Measurements from ENCODE around the gene ERBB4. TPM values are rescaled to one million over a fixed set of nuclear protein-coding genes. Genes with fewer than 3 reads are reported as not detected.

The ERBB4 gene
- polyA plus RNA-seq, 1 of the 3 experiments (the other 2 are of a cell fraction): 0.05 TPM

DNA sequence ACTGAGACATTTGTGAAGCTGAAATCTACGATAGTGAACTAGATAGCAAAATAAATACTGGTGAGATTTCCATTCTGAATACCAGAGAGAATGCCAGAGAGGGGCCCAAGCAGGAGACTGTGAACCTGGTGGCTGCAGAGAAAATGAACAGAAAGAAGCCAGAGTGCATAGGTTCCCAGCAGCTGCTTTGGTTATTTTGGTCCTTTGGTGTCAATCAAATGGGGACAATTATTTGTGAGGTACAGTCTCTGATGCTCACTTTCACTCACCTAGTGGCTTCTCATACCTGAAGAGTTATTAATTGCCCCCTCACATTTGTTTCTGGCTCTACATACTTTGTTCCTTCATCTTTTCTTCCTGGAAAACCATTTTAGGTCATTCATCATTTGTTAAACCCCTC is 1170.1 kb downstream of the ERBB4 start:
- no peak for TF ChIP-seq TAF1 (IDR thresholded peaks at IDR 0.05; ENCODE audit: borderline replicate concordance, low read depth, low read length)
- no peak for TF ChIP-seq RXRA (IDR thresholded peaks at IDR 0.05; ENCODE audit: borderline replicate concordance, low read depth)
- TF ChIP-seq, protein P1, sequence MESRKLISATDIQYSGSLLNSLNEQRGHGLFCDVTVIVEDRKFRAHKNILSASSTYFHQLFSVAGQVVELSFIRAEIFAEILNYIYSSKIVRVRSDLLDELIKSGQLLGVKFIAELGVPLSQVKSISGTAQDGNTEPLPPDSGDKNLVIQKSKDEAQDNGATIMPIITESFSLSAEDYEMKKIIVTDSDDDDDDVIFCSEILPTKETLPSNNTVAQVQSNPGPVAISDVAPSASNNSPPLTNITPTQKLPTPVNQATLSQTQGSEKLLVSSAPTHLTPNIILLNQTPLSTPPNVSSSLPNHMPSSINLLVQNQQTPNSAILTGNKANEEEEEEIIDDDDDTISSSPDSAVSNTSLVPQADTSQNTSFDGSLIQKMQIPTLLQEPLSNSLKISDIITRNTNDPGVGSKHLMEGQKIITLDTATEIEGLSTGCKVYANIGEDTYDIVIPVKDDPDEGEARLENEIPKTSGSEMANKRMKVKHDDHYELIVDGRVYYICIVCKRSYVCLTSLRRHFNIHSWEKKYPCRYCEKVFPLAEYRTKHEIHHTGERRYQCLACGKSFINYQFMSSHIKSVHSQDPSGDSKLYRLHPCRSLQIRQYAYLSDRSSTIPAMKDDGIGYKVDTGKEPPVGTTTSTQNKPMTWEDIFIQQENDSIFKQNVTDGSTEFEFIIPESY (IDR thresholded peaks at IDR 0.05; ENCODE audit: borderline replicate concordance, low read depth): no peak
- TF ChIP-seq, protein P2, sequence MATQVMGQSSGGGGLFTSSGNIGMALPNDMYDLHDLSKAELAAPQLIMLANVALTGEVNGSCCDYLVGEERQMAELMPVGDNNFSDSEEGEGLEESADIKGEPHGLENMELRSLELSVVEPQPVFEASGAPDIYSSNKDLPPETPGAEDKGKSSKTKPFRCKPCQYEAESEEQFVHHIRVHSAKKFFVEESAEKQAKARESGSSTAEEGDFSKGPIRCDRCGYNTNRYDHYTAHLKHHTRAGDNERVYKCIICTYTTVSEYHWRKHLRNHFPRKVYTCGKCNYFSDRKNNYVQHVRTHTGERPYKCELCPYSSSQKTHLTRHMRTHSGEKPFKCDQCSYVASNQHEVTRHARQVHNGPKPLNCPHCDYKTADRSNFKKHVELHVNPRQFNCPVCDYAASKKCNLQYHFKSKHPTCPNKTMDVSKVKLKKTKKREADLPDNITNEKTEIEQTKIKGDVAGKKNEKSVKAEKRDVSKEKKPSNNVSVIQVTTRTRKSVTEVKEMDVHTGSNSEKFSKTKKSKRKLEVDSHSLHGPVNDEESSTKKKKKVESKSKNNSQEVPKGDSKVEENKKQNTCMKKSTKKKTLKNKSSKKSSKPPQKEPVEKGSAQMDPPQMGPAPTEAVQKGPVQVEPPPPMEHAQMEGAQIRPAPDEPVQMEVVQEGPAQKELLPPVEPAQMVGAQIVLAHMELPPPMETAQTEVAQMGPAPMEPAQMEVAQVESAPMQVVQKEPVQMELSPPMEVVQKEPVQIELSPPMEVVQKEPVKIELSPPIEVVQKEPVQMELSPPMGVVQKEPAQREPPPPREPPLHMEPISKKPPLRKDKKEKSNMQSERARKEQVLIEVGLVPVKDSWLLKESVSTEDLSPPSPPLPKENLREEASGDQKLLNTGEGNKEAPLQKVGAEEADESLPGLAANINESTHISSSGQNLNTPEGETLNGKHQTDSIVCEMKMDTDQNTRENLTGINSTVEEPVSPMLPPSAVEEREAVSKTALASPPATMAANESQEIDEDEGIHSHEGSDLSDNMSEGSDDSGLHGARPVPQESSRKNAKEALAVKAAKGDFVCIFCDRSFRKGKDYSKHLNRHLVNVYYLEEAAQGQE (IDR thresholded peaks at IDR 0.05; ENCODE audit: low read depth, low read length): no peak
- TF ChIP-seq FOXM1 (IDR thresholded peaks at IDR 0.05; ENCODE audit: low read depth): no peak
- no peak for TF ChIP-seq YY1 (IDR thresholded peaks at IDR 0.05; ENCODE audit: low read depth)
- no peak for TF ChIP-seq TEAD4 (IDR thresholded peaks at IDR 0.05; ENCODE audit: borderline replicate concordance, insufficient read depth)
- TF ChIP-seq SMC3 (IDR thresholded peaks at IDR 0.05; ENCODE audit: low read depth, low read length): no peak
- no peak for TF ChIP-seq EZH2phosphoT487 (IDR thresholded peaks at IDR 0.05; ENCODE audit: borderline replicate concordance, low read depth)
- TF ChIP-seq MXI1 (IDR thresholded peaks at IDR 0.05; ENCODE audit: low read depth, low read length): no peak
- TF ChIP-seq FOSL2 (IDR thresholded peaks at IDR 0.05; ENCODE audit: borderline replicate concordance, low read depth): no peak
- TF ChIP-seq RCOR1 (IDR thresholded peaks at IDR 0.05; ENCODE audit: low read length): no peak
- TF ChIP-seq NRF1 (IDR thresholded peaks at IDR 0.05; ENCODE audit: low read depth, low read length): no peak
- WGBS (ENCODE audit: low lambda C conversion rate): 24% methylated on average over 1 of the region's 1 CpG
- Histone ChIP-seq H3F3A (replicated peaks; ENCODE audit: insufficient read depth) (no peaks in the 10 kb centered on the region), H3K4me2 (no peak overlapping the region), H3K9ac (no peak overlapping the region), H3K27me3 (ENCODE audit: insufficient read depth) (no peaks in the 10 kb centered on the region), H3K79me2 (ENCODE audit: insufficient read depth) (no peaks in the 10 kb centered on the region; the same call in 1 of the 2 replicates), H3K4me1 (ENCODE audit: control insufficient read depth in 1 of 2, insufficient read depth in 2 of 2, low read depth in 1 of 2, low read length in 1 of 2) (no peaks in the 10 kb centered on the region), H3K9me3 (no peaks in the 10 kb centered on the region), H3K36me3 (replicated peaks in 1 of 2; ENCODE audit: control insufficient read depth in 1 of 2, insufficient read depth in 2 of 2, low read length in 1 of 2) (no peaks in the 10 kb centered on the region), H4K20me1 (ENCODE audit: insufficient read depth) (no peaks in the 10 kb centered on the region), H3K4me3 (ENCODE audit: low read depth in 2 of 2, low read length in 1 of 2) (no peak overlapping the region), H3K9me2 (no peaks in the 10 kb centered on the region), H2AFZ (ENCODE audit: low read depth) (no peak overlapping the region), H3K27ac (ENCODE audit: low read depth in 2 of 2, low read length in 1 of 2) (no peak overlapping the region)
- ChIA-PET CTCF (no interaction called here), POLR2A (no interaction called here)
- no peak for DNase-seq

Data from SK-N-SH (cell line).